Stomach smooth muscle (tissue), 2 donors: ENCODE results near the gene ATG10.

Experiments
- H3K27ac ChIP-seq: one replicate; pipeline ENCODE4 v1.7.0; 2013; ENCODE audit warnings: mild to moderate bottlenecking, low read length, inconsistent platforms
- H3K27me3 ChIP-seq, 2 donors: one replicate each; pipeline ENCODE4 v1.7.0; 2013; ENCODE audit warnings: low read length in 2 of 2; ENCODE audit not compliant: insufficient read depth in 2 of 2, control insufficient read depth in 1 of 2
- H3K36me3 ChIP-seq, 2 donors: one replicate each; pipeline ENCODE4 v1.7.0; 2013; ENCODE audit warnings: low read length in 2 of 2; ENCODE audit not compliant: control insufficient read depth in 2 of 2, insufficient read depth in 2 of 2
- H3K4me1 ChIP-seq: one replicate; pipeline ENCODE4 v1.7.0; 2013; ENCODE audit warnings: low read length; ENCODE audit not compliant: control insufficient read depth, insufficient read depth
- H3K4me3 ChIP-seq, 2 donors: one replicate each; pipeline ENCODE4 v1.7.0; 2013; ENCODE audit warnings: low read length in 2 of 2
- H3K9ac ChIP-seq, 2 donors: one replicate each; pipeline ENCODE4 v1.7.0; 2013; ENCODE audit warnings: low read length in 2 of 2, mild to moderate bottlenecking in 1 of 2
- H3K9me3 ChIP-seq, 2 donors: one replicate each; pipeline ENCODE4 v1.7.0; 2013; ENCODE audit warnings: low read length in 2 of 2; ENCODE audit not compliant: control insufficient read depth in 2 of 2
- donor health status: healthy.
- donor health status: Pancreatic carcinoma.

ATG10 gene

DNA sequence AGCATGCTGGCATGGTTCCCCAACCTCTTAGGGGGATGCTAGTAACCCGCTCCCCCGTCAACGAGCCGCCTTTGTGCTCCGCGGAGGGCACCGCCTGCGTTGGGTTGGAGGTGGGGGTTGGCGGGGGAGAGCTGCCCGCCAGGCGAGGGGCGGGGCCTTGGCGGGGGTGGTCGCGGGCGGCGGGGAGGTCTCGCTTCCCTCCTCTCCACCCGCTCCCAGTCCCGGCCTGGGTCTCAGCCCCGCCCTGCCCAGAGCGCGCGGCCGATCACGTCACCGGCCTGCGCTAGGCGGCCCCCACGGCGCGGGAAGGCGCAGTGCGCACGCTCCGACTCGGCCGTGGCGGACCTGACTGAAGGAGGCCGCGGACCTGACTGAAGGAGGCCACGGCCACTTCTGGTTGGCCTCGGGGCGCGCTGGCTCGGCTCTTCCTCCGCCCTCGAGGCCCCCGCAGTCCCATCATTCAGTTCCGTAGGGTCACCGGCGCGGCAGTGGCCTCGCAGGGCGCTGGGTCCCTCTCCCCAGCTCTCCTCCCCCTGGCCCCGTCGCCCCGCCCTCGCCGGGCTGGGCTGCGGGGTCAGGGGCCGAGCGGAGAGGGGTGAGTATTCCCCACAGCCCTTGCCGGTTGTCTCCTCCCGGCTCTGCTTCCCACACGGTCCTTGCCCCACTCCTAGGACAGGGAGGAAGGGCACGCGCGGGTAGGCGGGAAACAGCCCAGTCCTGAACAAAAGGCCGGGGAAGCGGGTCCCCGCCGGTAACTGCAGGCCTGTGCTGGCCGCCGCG is at the start of gene ATG10:
ATG10 (plus strand) TSS at position 312 of the 780 bp plus-strand sequence. CDS start 15,548 bp downstream, outside the sequence.
- Histone ChIP-seq H3K9me3 (no peaks in the 10 kb centered on the region), H3K27me3 (no peaks in the 10 kb centered on the region), H3K27ac (peak within 1 kb of the TSS; percentile 95), H3K4me1 (no peaks in the 10 kb centered on the region), H3K4me3 (peak within 1 kb of the TSS; percentile 87 to 98), H3K36me3 (peaks cover 0 to 3% of the 10 kb centered on the region in 2 donors), H3K9ac (peak within 1 kb of the TSS; percentile 95 to 98)

DNA sequence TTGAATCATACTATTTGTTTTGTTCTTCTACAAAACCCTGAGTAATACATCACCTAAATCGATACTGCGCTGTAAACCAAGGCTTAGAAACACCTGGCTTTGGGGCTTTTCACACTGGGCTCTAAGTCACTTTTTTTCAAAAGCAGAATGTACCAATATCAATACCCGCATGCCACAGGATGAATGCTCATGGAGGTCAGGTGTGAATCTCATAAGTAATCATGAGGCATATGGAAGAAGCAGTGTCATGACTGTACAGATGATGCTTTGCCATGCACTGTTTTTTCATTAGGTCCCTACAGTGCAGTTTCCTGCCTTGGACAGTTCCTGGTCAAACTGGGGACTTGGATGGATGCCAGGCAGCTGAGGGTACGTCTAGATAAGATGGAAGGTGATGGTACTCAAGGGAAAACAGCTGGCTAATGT is 49.0 kb upstream of the ATG10 start:
- Histone ChIP-seq H3K27ac (no peak overlapping the region), H3K27me3 (no peaks in the 10 kb centered on the region), H3K9me3 (peaks cover 0 to 3% of the 10 kb centered on the region in 2 donors), H3K4me1 (no peaks in the 10 kb centered on the region), H3K36me3 (no peaks in the 10 kb centered on the region), H3K4me3 (no peak overlapping the region), H3K9ac (no peak overlapping the region)

DNA sequence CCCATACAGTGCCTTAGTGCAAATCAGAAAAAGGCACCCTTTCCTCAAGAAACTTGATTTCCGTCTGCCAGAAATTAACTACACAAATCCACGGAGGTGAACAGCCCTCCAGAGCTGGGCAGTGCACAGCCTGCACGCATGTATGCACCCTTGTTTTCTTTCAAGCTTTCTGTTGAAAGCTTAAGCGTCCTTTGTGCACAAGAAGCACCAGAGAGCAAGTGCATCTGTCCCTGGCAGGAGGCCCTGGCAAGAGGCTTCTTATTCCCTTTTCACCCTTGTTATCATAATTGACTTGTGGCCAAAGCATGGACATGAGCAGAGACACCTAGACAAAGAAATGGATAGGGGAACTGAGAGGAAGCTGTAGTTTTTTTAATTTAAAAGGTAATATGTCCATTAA is 47.4 kb upstream of the ATG10 start:
- H3K27ac ChIP-seq, result no peak overlapping the region
- H3K36me3 ChIP-seq, result no peaks in the 10 kb centered on the region
- H3K4me1 ChIP-seq, result no peaks in the 10 kb centered on the region
- peaks cover 0 to 3% of the 10 kb centered on the region in 2 donors for H3K9me3 ChIP-seq
- no peaks in the 10 kb centered on the region for H3K27me3 ChIP-seq
- no peak overlapping the region for H3K9ac ChIP-seq
- H3K4me3 ChIP-seq, result no peak overlapping the region

DNA sequence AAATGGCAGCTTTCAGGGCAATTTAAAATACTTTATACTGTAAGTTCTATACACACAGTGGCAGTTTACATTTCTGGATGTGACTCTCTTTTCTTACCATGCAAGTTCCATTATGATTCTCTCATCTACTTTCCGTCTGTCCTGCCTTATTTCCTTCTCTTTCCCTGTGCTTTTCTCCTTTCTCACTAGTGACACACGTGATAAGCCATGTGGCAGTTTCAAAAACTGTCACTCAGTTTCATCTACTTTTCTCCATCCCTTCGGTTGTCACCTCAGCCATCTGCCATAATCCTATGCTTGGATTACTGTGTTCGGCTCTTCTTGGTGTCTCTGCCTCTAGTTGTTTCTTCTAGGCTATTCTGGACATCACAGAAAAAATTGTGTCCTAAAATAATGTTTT is 46.8 kb upstream of the ATG10 start:
- H3K4me3 ChIP-seq, result no peak overlapping the region
- H3K9me3 ChIP-seq, result peaks cover 0 to 3% of the 10 kb centered on the region in 2 donors
- no peak overlapping the region for H3K9ac ChIP-seq
- no peak overlapping the region for H3K27ac ChIP-seq
- no peaks in the 10 kb centered on the region for H3K4me1 ChIP-seq
- no peaks in the 10 kb centered on the region for H3K27me3 ChIP-seq
- no peaks in the 10 kb centered on the region for H3K36me3 ChIP-seq

DNA sequence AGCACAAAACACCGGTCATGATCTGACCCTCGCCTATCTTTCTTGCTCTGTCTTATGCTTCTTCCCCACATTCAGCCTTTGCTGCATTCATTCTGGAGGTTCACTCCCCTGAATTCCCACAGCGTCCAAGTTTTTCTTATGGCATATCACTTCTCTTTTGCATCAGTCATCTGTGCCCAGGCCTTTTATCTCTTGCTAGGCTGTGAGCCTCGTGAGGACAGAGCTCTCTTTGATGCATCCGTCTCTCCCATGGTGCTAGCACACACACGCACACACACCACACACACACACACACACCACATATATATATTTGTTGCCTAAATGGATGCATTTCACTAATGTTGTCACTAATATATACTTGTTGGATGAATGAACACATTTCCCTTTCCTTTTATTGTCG is 45.8 kb upstream of the ATG10 start:
- H3K9ac ChIP-seq, result no peak overlapping the region
- no peaks in the 10 kb centered on the region for H3K27me3 ChIP-seq
- peaks cover 0 to 3% of the 10 kb centered on the region in 2 donors for H3K9me3 ChIP-seq
- no peaks in the 10 kb centered on the region for H3K4me1 ChIP-seq
- no peak overlapping the region for H3K27ac ChIP-seq
- H3K4me3 ChIP-seq, result no peak overlapping the region
- H3K36me3 ChIP-seq, result no peaks in the 10 kb centered on the region

DNA sequence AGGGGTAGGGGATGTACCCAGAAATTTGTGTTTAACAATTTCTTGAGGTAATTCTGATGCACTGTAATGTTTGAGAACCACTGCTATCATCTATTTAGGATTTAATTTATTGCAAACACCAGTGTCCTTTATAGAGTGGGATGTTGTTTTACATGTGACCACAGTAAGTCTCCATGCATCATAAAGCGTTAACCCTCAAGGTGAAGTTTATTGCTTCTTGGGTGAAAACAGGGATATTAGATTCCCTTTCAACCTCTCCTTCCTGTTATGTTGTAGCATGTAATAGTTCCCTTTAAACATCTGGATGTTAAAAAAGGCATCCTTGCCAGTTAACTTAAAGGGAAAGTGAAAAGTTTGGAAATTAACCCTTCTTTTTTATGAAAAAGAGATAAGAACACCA is 35.8 kb upstream of the ATG10 start:
- Histone ChIP-seq H3K27me3 (no peaks in the 10 kb centered on the region), H3K9ac (no peak overlapping the region), H3K4me1 (no peaks in the 10 kb centered on the region), H3K27ac (no peak overlapping the region), H3K36me3 (no peaks in the 10 kb centered on the region), H3K9me3 (peaks cover 0 to 2% of the 10 kb centered on the region in 2 donors), H3K4me3 (no peak overlapping the region)

DNA sequence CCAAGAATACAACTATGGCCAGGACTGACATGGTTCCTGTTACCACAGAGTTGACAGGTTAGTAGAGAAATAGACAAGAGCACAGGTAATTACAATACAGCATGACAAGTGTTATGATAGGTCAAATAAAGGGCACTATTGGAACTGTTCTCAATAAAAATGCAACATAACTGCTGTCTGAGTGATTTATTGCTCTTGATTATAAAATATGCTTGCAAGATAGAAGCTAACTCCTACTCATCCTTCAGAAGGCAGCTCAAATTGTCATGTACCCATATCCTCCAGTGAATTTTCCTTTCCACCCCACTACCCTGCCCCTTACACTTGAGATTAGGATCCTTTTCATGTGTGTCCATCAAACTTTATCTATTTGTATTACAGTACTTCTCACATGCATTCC is 35.1 kb upstream of the ATG10 start:
- no peak overlapping the region for H3K9ac ChIP-seq
- H3K27me3 ChIP-seq, result no peaks in the 10 kb centered on the region
- no peaks in the 10 kb centered on the region for H3K36me3 ChIP-seq
- H3K9me3 ChIP-seq, result peaks cover 0 to 3% of the 10 kb centered on the region in 2 donors
- no peaks in the 10 kb centered on the region for H3K4me1 ChIP-seq
- no peak overlapping the region for H3K4me3 ChIP-seq
- H3K27ac ChIP-seq, result no peak overlapping the region

DNA sequence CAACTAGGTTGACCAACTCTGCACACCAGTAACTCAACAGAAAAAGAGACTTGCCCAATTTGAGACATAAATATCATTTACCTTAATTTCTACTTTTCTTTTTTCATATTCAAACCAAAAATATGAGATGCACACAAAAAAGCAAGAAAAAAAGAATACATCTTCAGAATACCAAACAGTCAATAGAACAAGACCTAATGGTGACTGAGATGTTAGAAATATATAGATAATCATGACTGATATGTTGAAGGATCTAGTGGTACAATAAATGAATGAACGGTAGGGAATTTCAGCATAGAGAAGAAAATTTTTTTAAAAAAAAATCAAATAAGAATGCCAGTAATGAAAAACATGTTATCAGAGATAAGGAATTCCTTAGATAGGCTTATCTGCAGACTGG is 29.1 kb upstream of the ATG10 start:
- Histone ChIP-seq H3K4me3 (no peak overlapping the region), H3K36me3 (no peaks in the 10 kb centered on the region), H3K9me3 (peaks cover 4 to 7% of the 10 kb centered on the region in 2 donors), H3K27me3 (no peaks in the 10 kb centered on the region), H3K27ac (no peak overlapping the region), H3K4me1 (no peaks in the 10 kb centered on the region), H3K9ac (no peak overlapping the region)

DNA sequence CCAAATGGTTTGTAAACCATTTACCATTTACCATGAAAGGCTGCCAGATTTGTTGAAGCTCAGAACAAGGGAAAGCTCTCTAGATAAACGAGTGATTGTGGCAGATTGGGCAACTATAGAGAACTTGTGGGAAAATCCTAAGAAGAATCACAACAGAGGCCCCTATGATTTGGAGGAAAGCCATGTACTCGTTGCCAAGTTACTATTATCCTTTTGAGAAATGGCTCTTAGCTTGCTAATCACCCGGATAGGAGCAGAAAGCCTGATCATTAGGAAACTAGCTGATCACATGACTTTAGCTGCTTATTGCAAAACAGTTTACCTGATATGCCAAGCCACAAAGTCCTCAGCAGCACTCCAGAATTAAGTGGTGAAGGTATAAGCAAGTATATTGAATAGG is 23.5 kb upstream of the ATG10 start:
- H3K9ac ChIP-seq, result no peak overlapping the region
- no peak overlapping the region for H3K4me3 ChIP-seq
- H3K27ac ChIP-seq, result no peak overlapping the region
- no peaks in the 10 kb centered on the region for H3K27me3 ChIP-seq
- no peaks in the 10 kb centered on the region for H3K36me3 ChIP-seq
- H3K9me3 ChIP-seq, result no peaks in the 10 kb centered on the region
- H3K4me1 ChIP-seq, result no peaks in the 10 kb centered on the region

DNA sequence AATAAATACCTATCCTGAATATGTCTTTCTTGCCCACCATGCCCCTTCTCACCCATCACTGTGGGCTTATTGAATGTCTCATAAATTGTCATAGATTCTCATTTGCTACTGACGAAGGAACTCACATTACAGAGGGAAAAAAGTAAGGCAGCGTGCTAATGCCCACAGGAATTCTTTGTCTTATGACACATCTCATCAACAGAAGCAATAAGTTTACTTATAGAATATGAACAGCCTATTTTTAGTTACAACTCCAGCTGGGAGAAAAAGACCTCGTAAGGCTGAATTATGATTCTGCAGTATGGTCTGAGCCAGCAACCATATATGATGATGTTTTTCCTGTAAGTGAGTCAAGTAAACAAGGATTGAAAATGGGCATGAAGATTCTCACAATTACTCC is 22.4 kb upstream of the ATG10 start:
- Histone ChIP-seq H3K9me3 (no peaks in the 10 kb centered on the region), H3K27ac (no peak overlapping the region)

DNA sequence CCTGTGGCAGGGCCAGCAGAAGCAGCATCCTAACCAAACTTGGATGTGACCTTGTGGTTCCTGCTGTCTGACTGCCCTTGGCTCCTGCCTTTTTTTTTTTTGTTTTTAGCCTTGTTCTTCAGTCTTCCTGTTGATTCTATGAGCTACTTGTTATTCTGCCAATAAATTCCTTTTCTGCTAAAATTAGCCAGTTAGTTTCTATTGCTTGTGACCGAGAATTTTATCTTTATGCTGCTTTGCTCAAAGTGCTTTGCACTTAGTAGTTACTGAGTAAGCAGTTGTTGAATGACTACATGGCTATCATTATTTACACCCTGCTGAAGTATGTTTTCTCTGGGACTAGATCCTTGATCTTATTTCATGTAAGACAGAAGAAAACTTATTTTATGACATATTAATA is 20.8 kb upstream of the ATG10 start:
- Histone ChIP-seq H3K27ac (no peak overlapping the region), H3K4me3 (no peak overlapping the region), H3K4me1 (no peaks in the 10 kb centered on the region), H3K27me3 (no peaks in the 10 kb centered on the region), H3K9me3 (no peaks in the 10 kb centered on the region), H3K9ac (no peak overlapping the region), H3K36me3 (no peaks in the 10 kb centered on the region)

More for the DNA sequence above, 22.4 kb upstream of the ATG10 start:
- Histone ChIP-seq H3K27me3 (no peaks in the 10 kb centered on the region), H3K4me3 (no peak overlapping the region), H3K4me1 (no peaks in the 10 kb centered on the region), H3K9ac (no peak overlapping the region), H3K36me3 (no peaks in the 10 kb centered on the region)
